GM18519 (cell line): ENCODE measurements around the gene SLC12A6.

Experiments used
- ATAC-seq: cut with Tn5 transposase; IDR thresholded peaks from one replicate; pipeline ENCODE4 v1.9.1; 2021; ENCODE audit warnings: mild to moderate bottlenecking, moderate library complexity; ENCODE audit not compliant: unreplicated experiment, low FRiP score

Gene SLC12A6

GRCh38 chr15:34275154-34275553, 62.4 kb downstream of the SLC12A6 start:
- no peak for ATAC-seq

- ATAC-seq = no peak
These were observed 66.1 kb downstream of the SLC12A6 start for GRCh38 chr15:34271493-34271892.

- no peak for ATAC-seq
These were observed 70.8 kb downstream of the SLC12A6 start for GRCh38 chr15:34266751-34267150.

- ATAC-seq = no peak
These were observed 73.5 kb downstream of the SLC12A6 start for GRCh38 chr15:34264076-34264475.

- no peak for ATAC-seq
These were observed 75.2 kb downstream of the SLC12A6 start for GRCh38 chr15:34262362-34262761.

- no peak for ATAC-seq
These were observed 78.0 kb downstream of the SLC12A6 start for GRCh38 chr15:34259566-34259965.

GRCh38 chr15:34258151-34258550, 79.4 kb downstream of the SLC12A6 start:
- ATAC-seq = no peak

GRCh38 chr15:34252545-34252944, 85.0 kb downstream of the SLC12A6 start:
- ATAC-seq = no peak

- no peak for ATAC-seq
These were observed 89.4 kb downstream of the SLC12A6 start for GRCh38 chr15:34248190-34248589.

- ATAC-seq = no peak
These were observed 91.2 kb downstream of the SLC12A6 start for GRCh38 chr15:34246276-34246976.

- no peak for ATAC-seq
These were observed 94.4 kb downstream of the SLC12A6 start for GRCh38 chr15:34243226-34243625.

GRCh38 chr15:34242331-34242710, 95.3 kb downstream of the SLC12A6 start:
- no peak for ATAC-seq

GRCh38 chr15:34241376-34242330, 95.9 kb downstream of the SLC12A6 start:
- ATAC-seq = peak; percentile 51

GRCh38 chr15:34240537-34240936, 97.0 kb downstream of the SLC12A6 start:
- no peak for ATAC-seq

GRCh38 chr15:34239151-34239808, 98.3 kb downstream of the SLC12A6 start:
- no peak for ATAC-seq

GRCh38 chr15:34233614-34234013, 104.0 kb downstream of the SLC12A6 start:
- no peak for ATAC-seq

- no peak for ATAC-seq
These were observed 113.5 kb downstream of the SLC12A6 start for GRCh38 chr15:34223904-34224596.

- ATAC-seq = no peak
These were observed 119.9 kb downstream of the SLC12A6 start for GRCh38 chr15:34217587-34218225.

- ATAC-seq = no peak
These were observed 120.9 kb downstream of the SLC12A6 start for GRCh38 chr15:34216527-34217270.
